HCT116 (cell line): ENCODE data around the gene CRK. TPM values are rescaled to one million over a fixed set of nuclear protein-coding genes. Genes with fewer than 3 reads are reported as not detected.

ENCODE experiments used
- ATAC-seq: fragments of 200-7000 bp; cut with Tn5 transposase; 2 replicates; pipeline ENCODE4 v1.9.1; 2020; ENCODE audit warnings: mild to moderate bottlenecking, moderate library complexity
- BruUV-seq: library from RNA; stranded (reverse); fragments of 400-500 nt; replicated peaks from 2 replicates; lab custom pipeline; 2021; lab: Mats Ljungman, UMichigan
- CTCF ChIA-PET: fragments of 300-600 bp; sonication (Branson Sonifier 250); formaldehyde crosslinking; loops from one replicate; lab custom pipeline; 2021; ENCODE audit warnings: antibody characterized with exemption; lab: Charles Lee
- POLR2A ChIA-PET: fragments of 300-600, 350-600 bp; sonication (Branson Sonifier 250); formaldehyde crosslinking; loops from one replicate; lab custom pipeline; 2021; ENCODE audit warnings: antibody characterized with exemption; lab: Charles Lee
- RAD21 ChIA-PET, 2 experiments: fragments of 300-600 bp; sonication (Branson Sonifier 250); formaldehyde crosslinking; loops; one replicate each; lab custom pipeline; 2023; ENCODE audit warnings: low total read pairs in 2 of 2; ENCODE audit not compliant: uncharacterized antibody in 2 of 2, unreplicated experiment in 2 of 2, low non-redundant PET in 1 of 2; lab: Charles Lee
- DNase-seq: peaks from one replicate; pipeline ENCODE4 v3.0.0-alpha.2; 2010; ENCODE audit warnings: low read depth, low spot score
- H2AFZ ChIP-seq: fragments of 200-600 bp; shearing (Covaris generic), sonication (generic); 2 replicates; pipeline ENCODE4 v1.6.1; 2017; ENCODE audit warnings: low read depth, mixed run types, mixed read lengths, antibody characterized with exemption, low read length; ENCODE audit not compliant: poor library complexity, severe bottlenecking
- H3K27ac ChIP-seq: 2 replicates; pipeline ENCODE4 v1.5.1; 2012; ENCODE audit warnings: low read depth, low read length
- H3K27me3 ChIP-seq: fragments of 200-600 bp; sonication (generic); 2 replicates; pipeline ENCODE4 v1.6.1; 2016; ENCODE audit warnings: mixed run types, low read length, mixed read lengths; ENCODE audit not compliant: insufficient read depth
- H3K36me3 ChIP-seq, 2 experiments: fragments of 200-500 bp in 1 of 2; fragments of 200-600 bp in 1 of 2; sonication (Bioruptor generic) in 1 of 2; sonication (generic) in 1 of 2; 2 replicates each; pipeline versions ENCODE4 v1.5.1 to v1.6.1; 2014 to 2016; ENCODE audit warnings: low read length in 2 of 2, inconsistent platforms in 1 of 2, mixed read lengths in 1 of 2, mixed run types in 1 of 2; ENCODE audit not compliant: insufficient read depth in 2 of 2, control insufficient read depth in 1 of 2
- H3K4me1 ChIP-seq, 2 experiments: fragments of 200-600 bp in 1 of 2; sonication (generic) in 1 of 2; 2 replicates each; pipeline versions ENCODE4 v1.5.1 to v1.6.1; 2012 to 2017; ENCODE audit warnings: low read length in 2 of 2, inconsistent platforms in 1 of 2, mild to moderate bottlenecking in 1 of 2, mixed read lengths in 1 of 2, mixed run types in 1 of 2, moderate library complexity in 1 of 2; ENCODE audit not compliant: insufficient read depth in 2 of 2, control insufficient read depth in 1 of 2
- H3K4me2 ChIP-seq: fragments of 200-600 bp; sonication (generic); 2 replicates; pipeline ENCODE4 v1.6.1; 2017; ENCODE audit warnings: mixed run types, low read length, mixed read lengths
- H3K4me3 ChIP-seq, 2 experiments: fragments of 200-600 bp in 1 of 2; sonication (generic) in 1 of 2; replicated peaks in 1 of 2; 2 replicates each; pipeline ENCODE4 v1.5.1; 2011 to 2016; ENCODE audit warnings: low read length in 2 of 2, control low read depth in 1 of 2, low read depth in 1 of 2, mild to moderate bottlenecking in 1 of 2, mixed read lengths in 1 of 2, mixed run types in 1 of 2
- H3K79me2 ChIP-seq: fragments of 200-600 bp; sonication (generic); 2 replicates; pipeline ENCODE4 v1.6.1; 2017; ENCODE audit warnings: mild to moderate bottlenecking, mixed run types, low read length, moderate library complexity, mixed read lengths; ENCODE audit not compliant: insufficient read depth
- H3K9ac ChIP-seq: fragments of 200-600 bp; sonication (generic); 2 replicates; pipeline ENCODE4 v1.6.1; 2016; ENCODE audit warnings: low read length, mixed read lengths
- H3K9me2 ChIP-seq: fragments of 200-600 bp; sonication (generic), shearing (Covaris generic); 2 replicates; pipeline ENCODE4 v1.6.1; 2017; ENCODE audit warnings: mixed run types, mild to moderate bottlenecking, moderate library complexity; ENCODE audit not compliant: insufficient read depth
- H3K9me3 ChIP-seq, 2 experiments: fragments of 200-500 bp in 1 of 2; fragments of 200-600 bp in 1 of 2; sonication (Bioruptor generic) in 1 of 2; sonication (generic) in 1 of 2; 2 replicates each; pipeline ENCODE4 v1.6.1; 2014 to 2017; ENCODE audit warnings: low read length in 2 of 2, mixed read lengths in 2 of 2, inconsistent platforms in 1 of 2, low read depth in 1 of 2, mild to moderate bottlenecking in 1 of 2, mixed run types in 1 of 2, moderate library complexity in 1 of 2; ENCODE audit not compliant: control insufficient read depth in 1 of 2, insufficient read depth in 1 of 2
- H4K20me1 ChIP-seq: fragments of 200-600 bp; sonication (generic), shearing (Covaris generic); 2 replicates; pipeline ENCODE4 v1.6.1; 2017; ENCODE audit warnings: mixed run types, mild to moderate bottlenecking, moderate library complexity; ENCODE audit not compliant: insufficient read depth
- ATF3 ChIP-seq: IDR thresholded peaks from 2 replicates; pipeline ENCODE4 v1.6.1; 2012
- CBX3 ChIP-seq: IDR thresholded peaks from 2 replicates; pipeline ENCODE4 v1.6.1; 2012; ENCODE audit warnings: low read depth
- CEBPB ChIP-seq: IDR thresholded peaks from 2 replicates; pipeline ENCODE4 v1.6.1; 2012; ENCODE audit warnings: low read depth
- CTCF ChIP-seq, 3 experiments: fragments of 200-600 bp in 1 of 3; sonication (generic) in 1 of 3; IDR thresholded peaks in 2 of 3; conservative IDR thresholded peaks in 1 of 3; 2 replicates each; pipeline ENCODE4 v1.5.1; 2012 to 2017; ENCODE audit warnings: low read depth in 2 of 3, low read length in 2 of 3, antibody characterized with exemption in 1 of 3, borderline replicate concordance in 1 of 3, control low read depth in 1 of 3, mild to moderate bottlenecking in 1 of 3, mixed read lengths in 1 of 3, mixed run types in 1 of 3, moderate library complexity in 1 of 3; ENCODE audit not compliant: insufficient read depth in 1 of 3
- EGR1 ChIP-seq: IDR thresholded peaks from 2 replicates; pipeline ENCODE4 v1.6.1; 2012; ENCODE audit warnings: low read depth
- ELF1 ChIP-seq: IDR thresholded peaks from 2 replicates; pipeline ENCODE4 v1.6.1; 2012; ENCODE audit warnings: low read depth, borderline replicate concordance
- EZH2phosphoT487 ChIP-seq: fragments of 200-600 bp; IDR thresholded peaks from 2 replicates; pipeline ENCODE4 v1.6.1; 2018; ENCODE audit warnings: antibody characterized with exemption, borderline replicate concordance
- FOSL1 ChIP-seq: IDR thresholded peaks from 2 replicates; pipeline ENCODE4 v1.6.1; 2012; ENCODE audit warnings: low read depth
- JUND ChIP-seq: IDR thresholded peaks from 2 replicates; pipeline ENCODE4 v1.6.1; 2012
- MAX ChIP-seq: IDR thresholded peaks from 2 replicates; pipeline ENCODE4 v1.6.1; 2012
- POLR2A ChIP-seq: IDR thresholded peaks from 2 replicates; pipeline ENCODE4 v1.7.0; 2011; ENCODE audit warnings: borderline replicate concordance; ENCODE audit not compliant: insufficient read depth, insufficient read length; ENCODE audit errors: extremely low read depth
- RAD21 ChIP-seq: IDR thresholded peaks from 2 replicates; pipeline ENCODE4 v1.6.1; 2012; ENCODE audit warnings: low read depth, mild to moderate bottlenecking
- SRF ChIP-seq: IDR thresholded peaks from 2 replicates; pipeline ENCODE4 v1.6.1; 2012; ENCODE audit warnings: low read depth
- ZFX ChIP-seq: fragments of 450-650 bp; IDR thresholded peaks from 2 replicates; pipeline ENCODE4 v1.6.1; 2017
- ZNF274 ChIP-seq: fragments of 200-500 bp; sonication (Bioruptor generic); IDR thresholded peaks from 2 replicates; pipeline ENCODE4 v1.6.1; 2014; ENCODE audit warnings: mild to moderate bottlenecking, low read depth, low read length, inconsistent platforms
- intact Hi-C: fragments of 100-400 bp; cut with micrococcal nuclease; formaldehyde crosslinking; loops from 2 replicates; pipeline ENCODE4 v1.10.0; 2022
- total RNA-seq: library from RNA; stranded (reverse); gene quantifications from one replicate; pipeline ENCODE4 v1.2.1, GENCODE V29; 2021; ENCODE audit not compliant: unreplicated experiment
- TF ChIP-seq, protein P1 (sequence below): IDR thresholded peaks from 2 replicates; pipeline ENCODE4 v1.6.1; 2011; ENCODE audit warnings: mild to moderate bottlenecking, low read length, moderate library complexity; ENCODE audit not compliant: insufficient replicate concordance; ENCODE audit errors: extremely low read depth

Gene CRK
- total RNA-seq, 1 experiment from 2014 or later, result 55.5 TPM

GRCh38 chr17:1484676-1485422 lies 28.8 kb upstream of the CRK start:
- ChIA-PET POLR2A (interaction anchor here (1.9 kb wide), 1 partner anchor 23 kb away, joined by 16 read pairs; no protein-coding TSS in a partner anchor), RAD21 (no interaction called here), CTCF (interaction anchor here (0.8 to 0.9 kb wide), 2 partner anchors 119 to 145 kb away, joined by 3 read pairs; no protein-coding TSS in a partner anchor)
- H3K79me2 ChIP-seq, result peaks cover 46% of the 10 kb centered on the region
- peak; percentile 48 for ATAC-seq
- H3K27ac ChIP-seq, result peak overlapping the region; percentile 97
- no peaks in the 10 kb centered on the region for H4K20me1 ChIP-seq
- H3K27me3 ChIP-seq, result no peaks in the 10 kb centered on the region
- H3K9ac ChIP-seq, result peak overlapping the region; percentile 95
- peaks cover 14 to 26% of the 10 kb centered on the region in 2 experiments; a peak in 3 of 4 replicates for H3K36me3 ChIP-seq
- peak; percentile 65 for DNase-seq
- BruUV-seq, result no TSS peak
- H3K9me3 ChIP-seq, result no peaks in the 10 kb centered on the region
- peak overlapping the region; percentile 60 to 71 for H3K4me3 ChIP-seq
- H3K9me2 ChIP-seq, result no peaks in the 10 kb centered on the region
- intact Hi-C loops, result loop anchor here (10.0 kb wide), 1 partner anchor 150 kb away; no protein-coding TSS in a partner anchor
- peak overlapping the region; percentile 81 for H3K4me2 ChIP-seq
- H2AFZ ChIP-seq, result no peak overlapping the region
- peaks cover 21 to 51% of the 10 kb centered on the region in 2 experiments for H3K4me1 ChIP-seq
- TF ChIP-seq JUND, result no peak
- no peak for TF ChIP-seq ZNF274
- peak; percentile 79 for TF ChIP-seq EGR1
- no peak for TF ChIP-seq SRF
- TF ChIP-seq, protein P1, sequence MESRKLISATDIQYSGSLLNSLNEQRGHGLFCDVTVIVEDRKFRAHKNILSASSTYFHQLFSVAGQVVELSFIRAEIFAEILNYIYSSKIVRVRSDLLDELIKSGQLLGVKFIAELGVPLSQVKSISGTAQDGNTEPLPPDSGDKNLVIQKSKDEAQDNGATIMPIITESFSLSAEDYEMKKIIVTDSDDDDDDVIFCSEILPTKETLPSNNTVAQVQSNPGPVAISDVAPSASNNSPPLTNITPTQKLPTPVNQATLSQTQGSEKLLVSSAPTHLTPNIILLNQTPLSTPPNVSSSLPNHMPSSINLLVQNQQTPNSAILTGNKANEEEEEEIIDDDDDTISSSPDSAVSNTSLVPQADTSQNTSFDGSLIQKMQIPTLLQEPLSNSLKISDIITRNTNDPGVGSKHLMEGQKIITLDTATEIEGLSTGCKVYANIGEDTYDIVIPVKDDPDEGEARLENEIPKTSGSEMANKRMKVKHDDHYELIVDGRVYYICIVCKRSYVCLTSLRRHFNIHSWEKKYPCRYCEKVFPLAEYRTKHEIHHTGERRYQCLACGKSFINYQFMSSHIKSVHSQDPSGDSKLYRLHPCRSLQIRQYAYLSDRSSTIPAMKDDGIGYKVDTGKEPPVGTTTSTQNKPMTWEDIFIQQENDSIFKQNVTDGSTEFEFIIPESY, result no peak
- no peak for TF ChIP-seq ATF3
- TF ChIP-seq RAD21, result no peak
- 0 out of 6 replicates have a peak, but pooled peaks of 1 of the 3 experiments have one; percentile 1 for TF ChIP-seq CTCF (IDR thresholded peaks at IDR 0.05 in 2 of 3, conservative IDR thresholded peaks at IDR 0.05 in 1 of 3; ENCODE audit: borderline replicate concordance in 1 of 3, insufficient read depth in 1 of 3, low read depth in 2 of 3, low read length in 2 of 3)
- no peak for TF ChIP-seq ELF1
- TF ChIP-seq FOSL1, result no peak
- TF ChIP-seq ZFX, result no peak
- TF ChIP-seq CEBPB, result no peak
- TF ChIP-seq CBX3, result no peak
- peak; percentile 34 for TF ChIP-seq POLR2A
- TF ChIP-seq EZH2phosphoT487, result no peak
- TF ChIP-seq MAX, result peak; percentile 80
